Neuronal stem cell (in vitro differentiated cells): Measurements from ENCODE around the gene MTR. TPM values are rescaled to one million over a fixed set of nuclear protein-coding genes. Genes with fewer than 3 reads are reported as not detected.

Experiments used
- DNase-seq: peaks from one replicate; pipeline ENCODE4 v3.0.0-alpha.2; 2013; ENCODE audit warnings: low spot score
- H2AFZ ChIP-seq: one replicate; pipeline ENCODE4 v1.6.1; 2013; ENCODE audit warnings: mild to moderate bottlenecking, low read length, inconsistent platforms
- H2AK5ac ChIP-seq: 2 replicates; pipeline ENCODE4 v1.6.1; 2013; ENCODE audit warnings: low read depth, mild to moderate bottlenecking, inconsistent platforms, low read length, moderate library complexity, mixed read lengths
- H2BK120ac ChIP-seq: 2 replicates; pipeline ENCODE4 v1.6.1; 2013; ENCODE audit warnings: low read depth, mild to moderate bottlenecking, inconsistent platforms, low read length, moderate library complexity, mixed read lengths
- H2BK12ac ChIP-seq: one replicate; pipeline ENCODE4 v1.6.1; 2013; ENCODE audit warnings: low read length, inconsistent platforms
- H2BK15ac ChIP-seq: 2 replicates; pipeline ENCODE4 v1.6.1; 2013; ENCODE audit warnings: mild to moderate bottlenecking, low read length, inconsistent platforms, mixed read lengths
- H2BK5ac ChIP-seq: one replicate; pipeline ENCODE4 v1.6.1; 2013; ENCODE audit warnings: inconsistent platforms, mild to moderate bottlenecking, low read length, moderate library complexity
- H3K14ac ChIP-seq: one replicate; pipeline ENCODE4 v1.6.1; 2013; ENCODE audit warnings: low read length, inconsistent platforms
- H3K18ac ChIP-seq: 2 replicates; pipeline ENCODE4 v1.6.1; 2013; ENCODE audit warnings: low read length, inconsistent platforms
- H3K23ac ChIP-seq: 2 replicates; pipeline ENCODE4 v1.6.1; 2013; ENCODE audit warnings: low read depth, mild to moderate bottlenecking, mixed read lengths, low read length, inconsistent platforms; ENCODE audit not compliant: poor library complexity
- H3K27ac ChIP-seq: replicated peaks from 3 replicates; pipeline ENCODE4 v1.5.1; 2013; ENCODE audit warnings: low read length, inconsistent platforms
- H3K27me3 ChIP-seq, 3 experiments: 2 replicates each; pipeline ENCODE4 v1.6.1; 2013; ENCODE audit warnings: low read length in 3 of 3, mild to moderate bottlenecking in 2 of 3, inconsistent platforms in 1 of 3, low read depth in 1 of 3, mixed read lengths in 1 of 3, moderate library complexity in 1 of 3; ENCODE audit not compliant: control insufficient read depth in 3 of 3, insufficient read depth in 3 of 3
- H3K36me3 ChIP-seq, 2 donors: replicated peaks in 1 of 2; 2 replicates each; pipeline ENCODE4 v1.6.1; 2013; ENCODE audit warnings: low read length in 2 of 2; ENCODE audit not compliant: control insufficient read depth in 2 of 2, insufficient read depth in 2 of 2
- H3K4ac ChIP-seq: 2 replicates; pipeline ENCODE4 v1.6.1; 2013; ENCODE audit warnings: inconsistent platforms, mild to moderate bottlenecking, low read length, moderate library complexity
- H3K4me1 ChIP-seq, 2 donors: 1 replicate in 1 of 2; 2 replicates in 1 of 2; pipeline ENCODE4 v1.6.1; 2013; ENCODE audit warnings: low read length in 2 of 2, low read depth in 1 of 2; ENCODE audit not compliant: control insufficient read depth in 2 of 2, insufficient read depth in 1 of 2
- H3K4me2 ChIP-seq: one replicate; pipeline ENCODE4 v1.6.1; 2013; ENCODE audit warnings: mild to moderate bottlenecking, low read length, inconsistent platforms; ENCODE audit not compliant: insufficient read depth, poor library complexity, severe bottlenecking
- H3K4me3 ChIP-seq, 2 donors: 2 replicates each; pipeline ENCODE4 v1.5.1; 2013; ENCODE audit warnings: low read length in 2 of 2, mild to moderate bottlenecking in 2 of 2, inconsistent platforms in 1 of 2, moderate library complexity in 1 of 2
- H3K79me1 ChIP-seq: one replicate; pipeline ENCODE4 v1.6.1; 2013; ENCODE audit warnings: low read depth, mild to moderate bottlenecking, inconsistent platforms, low read length, moderate library complexity
- H3K9ac ChIP-seq: one replicate; pipeline ENCODE4 v1.6.1; 2013; ENCODE audit warnings: mild to moderate bottlenecking, low read depth, low read length, inconsistent platforms; ENCODE audit not compliant: poor library complexity
- H3K9me3 ChIP-seq, 2 donors: replicated peaks in 1 of 2; 2 replicates each; pipeline versions ENCODE3 to v1.6.1; 2013; ENCODE audit warnings: low read length in 2 of 2, mild to moderate bottlenecking in 2 of 2, inconsistent platforms in 1 of 2, low read depth in 1 of 2, mixed read lengths in 1 of 2, moderate library complexity in 1 of 2; ENCODE audit not compliant: control insufficient read depth in 2 of 2, insufficient read depth in 1 of 2
- H4K8ac ChIP-seq: one replicate; pipeline ENCODE4 v1.6.1; 2013; ENCODE audit warnings: low read depth, mild to moderate bottlenecking, inconsistent platforms, low read length, moderate library complexity
- H4K91ac ChIP-seq: one replicate; pipeline ENCODE4 v1.6.1; 2013; ENCODE audit warnings: low read length, low read depth, mild to moderate bottlenecking, inconsistent platforms; ENCODE audit not compliant: poor library complexity
- WGBS, 2 donors: extraction: QIAGEN DNeasy Blood & Tissue Kit; methylation state at CpG; one replicate each; pipeline ENCODE4 v1.1.7; 2013; ENCODE audit warnings: missing lambda C conversion rate in 2 of 2, mixed read lengths in 1 of 2; ENCODE audit not compliant: insufficient read length in 2 of 2, insufficient replicate concordance in 1 of 2; ENCODE audit errors: extremely low coverage in 2 of 2; 5-methylcytosine and 5-hydroxymethylcytosine counted together
- polyA plus RNA-seq, 2 experiments: library from polyadenylated mRNA; stranded (reverse); fragments of 200-250 nt; gene quantifications; one replicate each; pipeline ENCODE4 v1.2.3, GENCODE V29; 2013

MTR gene
- polyA plus RNA-seq (2013, experiment 1 of 2): 6.7 TPM
- 7.0 TPM for polyA plus RNA-seq (2013, experiment 2 of 2)

- peak within 1 kb of the TSS; percentile 49 for H3K27ac ChIP-seq
Measured at GRCh38 chr1:236795035-236795756, at the start of gene MTR. Gene MTR, plus strand, starts transcription at chr1:236795292. Its CDS starts 412 bp downstream, at chr1:236795704.

GRCh38 chr1:236746785-236747184 is 48.3 kb upstream of the MTR start:
- no peak overlapping the region for H3K4ac ChIP-seq
- no peak overlapping the region for H3K9ac ChIP-seq
- H3K14ac ChIP-seq: no peak overlapping the region
- WGBS, 2 donors: no CpG with 5 or more reads among the region's 5 CpGs
- no peak overlapping the region for H3K4me2 ChIP-seq
- H2AK5ac ChIP-seq: no peak overlapping the region
- no peaks in the 10 kb centered on the region for H3K9me3 ChIP-seq
- no peak overlapping the region for H4K8ac ChIP-seq
- H2BK12ac ChIP-seq: no peak overlapping the region
- no peaks in the 10 kb centered on the region for H3K27me3 ChIP-seq
- H3K36me3 ChIP-seq: no peaks in the 10 kb centered on the region
- H3K4me1 ChIP-seq: no peaks in the 10 kb centered on the region
- H4K91ac ChIP-seq: no peak overlapping the region
- H3K27ac ChIP-seq: no peak overlapping the region
- no peak for DNase-seq
- no peak overlapping the region for H3K23ac ChIP-seq
- H3K18ac ChIP-seq: no peak overlapping the region
- H2BK5ac ChIP-seq: no peak overlapping the region
- H3K79me1 ChIP-seq: no peaks in the 10 kb centered on the region
- no peak overlapping the region for H2BK15ac ChIP-seq
- H2AFZ ChIP-seq: no peak overlapping the region
- no peak overlapping the region for H3K4me3 ChIP-seq
- no peak overlapping the region for H2BK120ac ChIP-seq

More at GRCh38 chr1:236795035-236795756, at the start of gene MTR:
- peak within 1 kb of the TSS; percentile 94 for H3K4me2 ChIP-seq
- H2BK5ac ChIP-seq: peak within 1 kb of the TSS; percentile 95
- no peak within 1 kb of the TSS for H2BK12ac ChIP-seq
- H3K9ac ChIP-seq: peak within 1 kb of the TSS; percentile 98
- WGBS, 2 donors: no CpG with 5 or more reads among the region's 67 CpGs
- H3K4me3 ChIP-seq: peak within 1 kb of the TSS; percentile 90 to 92
- peak within 1 kb of the TSS; percentile 78 for H3K23ac ChIP-seq
- H3K79me1 ChIP-seq: no peaks in the 10 kb centered on the region
- H2BK15ac ChIP-seq: peak within 1 kb of the TSS; percentile 54
- peak within 1 kb of the TSS; percentile 95 for H3K14ac ChIP-seq
- H3K27me3 ChIP-seq: peaks cover 0 to 4% (median 0%) of the 10 kb centered on the region in 3 experiments
- H3K9me3 ChIP-seq: no peaks in the 10 kb centered on the region
- DNase-seq: peak; percentile 94
- no peak within 1 kb of the TSS for H2BK120ac ChIP-seq
- peak within 1 kb of the TSS; percentile 28 for H3K4ac ChIP-seq
- H3K36me3 ChIP-seq: peaks cover 0 to 5% of the 10 kb centered on the region in 2 donors
- no peak within 1 kb of the TSS for H2AK5ac ChIP-seq
- H2AFZ ChIP-seq: peak within 1 kb of the TSS; percentile 95
- no peak within 1 kb of the TSS for H4K91ac ChIP-seq
- peak within 1 kb of the TSS; percentile 95 for H3K18ac ChIP-seq
- peak within 1 kb of the TSS; percentile 98 for H4K8ac ChIP-seq
- no peaks in the 10 kb centered on the region for H3K4me1 ChIP-seq

- no peak for DNase-seq
- H3K14ac ChIP-seq: no peak overlapping the region
- no peak overlapping the region for H3K27ac ChIP-seq
- H3K9ac ChIP-seq: no peak overlapping the region
- H3K79me1 ChIP-seq: no peaks in the 10 kb centered on the region
- no peak overlapping the region for H2BK15ac ChIP-seq
- no peak overlapping the region for H2AFZ ChIP-seq
- H2BK120ac ChIP-seq: no peak overlapping the region
- H3K4ac ChIP-seq: no peak overlapping the region
- H3K4me3 ChIP-seq: no peak overlapping the region
- no peak overlapping the region for H2BK5ac ChIP-seq
- no peaks in the 10 kb centered on the region for H3K36me3 ChIP-seq
- H4K91ac ChIP-seq: no peak overlapping the region
- no peaks in the 10 kb centered on the region for H3K27me3 ChIP-seq
- H3K4me1 ChIP-seq: no peaks in the 10 kb centered on the region
- H3K18ac ChIP-seq: no peak overlapping the region
- H3K9me3 ChIP-seq: no peaks in the 10 kb centered on the region
- H3K23ac ChIP-seq: no peak overlapping the region
- WGBS, 2 donors: no CpG with 5 or more reads among the region's 6 CpGs
- H2BK12ac ChIP-seq: no peak overlapping the region
- no peak overlapping the region for H4K8ac ChIP-seq
- no peak overlapping the region for H2AK5ac ChIP-seq
- no peak overlapping the region for H3K4me2 ChIP-seq
Measured at GRCh38 chr1:236747311-236747985, 47.6 kb upstream of the MTR start.

GRCh38 chr1:236748268-236748870 is 46.7 kb upstream of the MTR start:
- Histone ChIP-seq H3K27ac (no peak overlapping the region), H2BK15ac (no peak overlapping the region), H2BK12ac (no peak overlapping the region), H2AFZ (no peak overlapping the region), H2BK120ac (no peak overlapping the region), H2BK5ac (no peak overlapping the region), H3K4ac (no peak overlapping the region), H3K9me3 (no peaks in the 10 kb centered on the region), H3K27me3 (no peaks in the 10 kb centered on the region), H3K14ac (no peak overlapping the region), H4K8ac (no peak overlapping the region), H3K79me1 (no peaks in the 10 kb centered on the region), H4K91ac (no peak overlapping the region), H3K18ac (no peak overlapping the region), H3K36me3 (no peaks in the 10 kb centered on the region), H3K4me3 (no peak overlapping the region), H3K9ac (no peak overlapping the region), H3K4me2 (no peak overlapping the region), H3K23ac (no peak overlapping the region), H3K4me1 (no peaks in the 10 kb centered on the region), H2AK5ac (no peak overlapping the region)
- no CpG with 5 or more reads among the region's 5 CpGs for WGBS, 2 donors
- no peak for DNase-seq
